HG03097 (cell line): Measurements from ENCODE around the gene GABBR1.

Source experiments
- ATAC-seq: cut with Tn5 transposase; IDR thresholded peaks from one replicate; pipeline ENCODE4 v1.9.1; 2021; ENCODE audit not compliant: unreplicated experiment, low FRiP score

Gene GABBR1

DNA sequence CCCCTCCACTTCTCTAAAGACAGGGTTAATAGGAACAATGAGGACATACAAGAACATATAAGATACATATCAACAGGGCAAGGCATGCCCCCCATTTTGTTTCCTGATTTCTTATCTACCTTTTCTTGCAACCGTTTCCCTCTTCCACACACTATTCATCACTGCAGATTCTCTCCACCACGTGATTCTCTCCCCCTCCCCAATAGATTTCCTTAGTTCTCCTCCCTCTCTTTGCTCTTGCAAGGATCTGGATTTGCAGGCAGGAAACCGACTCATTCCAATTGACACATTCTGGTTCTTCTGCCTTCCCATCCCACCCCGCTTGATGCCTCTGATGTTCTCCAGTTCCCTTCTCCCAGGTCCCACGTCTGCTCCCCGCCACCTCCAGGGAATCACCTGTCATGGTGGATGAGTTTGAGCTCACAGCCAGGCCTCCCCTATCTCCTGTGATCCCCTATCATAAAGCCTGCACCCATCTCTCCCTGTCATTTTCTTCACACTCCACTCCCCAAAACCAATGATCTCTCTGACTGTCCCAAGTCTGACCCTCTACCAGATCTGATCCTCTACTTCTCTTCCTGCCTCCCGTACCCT, 7.5 kb downstream of the GABBR1 start:
- no peak for ATAC-seq

DNA sequence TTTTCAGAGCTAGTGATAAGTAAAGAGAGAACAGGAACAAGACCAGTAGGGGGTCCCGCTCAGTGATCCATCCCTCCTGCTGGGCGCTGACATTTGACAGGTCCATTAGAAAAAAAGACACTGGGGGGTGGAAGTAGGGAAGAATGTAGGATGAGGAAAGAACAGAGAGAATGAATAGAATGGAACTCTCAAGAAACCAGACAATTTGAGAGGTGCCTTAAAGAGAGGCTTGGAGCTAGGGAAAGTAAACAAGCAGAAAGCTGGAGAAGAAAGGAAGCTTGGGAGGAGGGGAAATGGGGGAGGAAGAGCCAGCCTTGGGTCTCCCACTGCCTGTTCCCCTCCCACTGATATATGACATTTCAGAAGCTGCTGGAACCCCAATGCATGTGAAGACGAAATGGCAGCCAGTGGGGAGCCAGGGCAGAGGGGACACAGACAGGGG, 8.4 kb downstream of the GABBR1 start:
- no peak for ATAC-seq

DNA sequence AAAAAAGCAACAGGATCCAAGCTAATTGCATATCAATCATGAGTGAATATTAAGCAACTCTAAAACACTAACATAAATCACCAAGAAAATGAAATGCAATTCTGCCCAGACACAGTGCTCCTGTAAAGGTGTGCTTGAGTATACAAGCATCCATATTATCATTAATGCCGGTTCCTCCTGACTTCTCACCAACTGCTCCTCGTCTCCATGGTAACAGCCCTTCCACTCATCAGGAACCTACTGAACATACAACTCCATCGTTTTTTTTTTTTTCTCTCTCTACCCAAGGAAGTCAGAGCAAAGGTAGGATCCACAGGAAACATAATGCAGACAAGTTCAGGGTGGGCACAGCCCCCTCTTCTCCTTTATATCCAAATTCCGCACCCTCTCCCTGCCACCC, 12.4 kb downstream of the GABBR1 start:
- no peak for ATAC-seq

DNA sequence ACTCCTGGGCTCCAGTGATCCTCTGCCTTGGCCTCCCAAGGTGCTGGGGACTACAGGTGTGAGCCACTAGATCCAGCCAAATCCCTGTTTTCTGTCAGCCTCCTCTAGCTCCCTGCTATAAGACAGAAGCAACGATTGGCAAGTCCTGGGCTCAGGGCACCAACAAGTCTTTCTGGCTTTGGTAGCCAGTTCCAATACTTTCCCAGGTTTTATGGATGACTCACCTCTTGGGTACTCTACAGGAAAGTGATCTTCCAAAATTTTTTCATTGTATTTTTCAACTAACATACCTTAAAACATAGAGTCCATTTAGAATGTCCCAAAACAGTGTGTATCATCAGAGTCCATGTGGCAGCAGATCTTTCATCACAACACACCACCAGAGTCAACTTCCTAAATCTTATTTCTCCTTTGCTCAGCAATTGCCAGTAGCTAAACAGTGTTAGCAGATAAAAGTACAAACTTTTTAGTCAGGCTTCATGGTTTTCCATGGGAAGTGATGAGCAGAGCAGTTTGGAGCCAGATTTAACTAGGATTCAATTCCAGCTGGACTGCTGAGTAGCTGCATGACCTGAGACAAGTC, 13.3 kb downstream of the GABBR1 start:
- no peak for ATAC-seq

DNA sequence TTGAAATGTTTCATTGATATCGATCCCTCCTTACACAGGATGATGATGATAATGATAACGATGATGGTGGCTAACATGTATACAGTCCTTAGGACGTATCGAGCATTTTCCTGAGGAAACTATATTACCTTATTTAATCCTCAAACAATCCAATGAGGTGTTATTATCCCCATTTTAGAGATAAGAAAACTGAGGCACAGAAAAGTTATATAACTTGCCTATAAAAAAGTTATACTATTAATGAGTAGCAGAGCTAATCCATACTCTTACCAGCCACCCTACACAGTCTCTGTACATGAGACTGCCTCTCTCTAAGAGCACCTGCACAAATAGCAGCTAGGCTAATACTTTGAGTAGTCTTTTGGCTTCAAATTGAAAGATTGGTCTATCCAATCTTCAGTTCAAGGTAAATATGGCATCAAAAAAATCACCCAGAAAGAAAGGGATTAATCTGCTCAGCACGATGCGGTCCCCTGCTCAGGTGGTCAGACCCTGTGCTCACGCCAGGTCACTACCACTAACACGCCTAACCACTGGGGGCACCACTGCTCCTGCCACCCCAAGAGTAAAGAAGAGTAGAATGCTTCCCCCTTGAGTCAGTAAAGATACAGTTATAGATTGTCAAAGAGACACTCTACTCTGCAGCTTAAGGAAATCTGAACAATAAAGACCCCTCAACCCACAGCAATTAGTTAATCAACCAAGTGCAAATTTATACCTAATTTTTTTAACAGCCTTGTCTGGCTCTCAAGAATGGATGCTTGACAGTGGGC, 15.0 kb downstream of the GABBR1 start:
- ATAC-seq, result no peak

DNA sequence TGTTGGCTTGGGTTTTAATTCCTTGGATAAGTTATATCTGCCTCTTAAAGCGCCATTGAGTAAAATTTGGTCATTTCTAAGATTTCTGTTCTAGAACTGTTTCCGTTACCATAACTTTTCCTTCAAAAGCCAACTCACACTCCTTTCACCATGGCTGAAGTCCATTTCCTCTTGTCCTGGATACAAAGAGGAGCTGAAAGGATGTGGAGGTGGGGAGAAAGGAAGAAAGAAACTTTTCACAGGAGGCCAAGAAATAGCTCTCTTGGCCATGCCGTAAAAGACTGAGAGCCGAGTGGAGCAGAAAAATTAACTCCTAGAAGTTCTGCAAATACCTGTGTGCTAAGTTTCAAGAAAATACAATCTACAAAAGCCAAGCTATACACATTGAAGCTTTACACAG, 21.6 kb downstream of the GABBR1 start:
- ATAC-seq, result no peak

DNA sequence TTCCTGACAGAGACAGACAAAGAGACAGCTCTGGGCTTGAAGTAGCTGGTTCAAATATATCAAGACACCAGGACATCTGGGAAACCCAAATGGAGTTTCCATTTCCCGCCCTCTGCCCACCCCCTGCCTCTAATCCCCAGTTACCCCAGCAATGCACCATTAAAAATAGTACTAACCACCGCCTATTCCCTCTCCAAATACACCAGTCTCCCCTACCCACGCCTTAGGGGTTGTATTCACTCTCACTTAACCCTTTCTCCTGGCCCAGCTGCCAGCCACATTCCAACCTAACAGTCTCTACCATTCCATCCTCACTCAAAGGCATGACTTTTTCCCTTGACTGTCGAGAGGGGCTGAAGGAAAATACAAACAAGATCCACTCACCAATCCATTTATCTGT, 22.4 kb downstream of the GABBR1 start:
- no peak for ATAC-seq

DNA sequence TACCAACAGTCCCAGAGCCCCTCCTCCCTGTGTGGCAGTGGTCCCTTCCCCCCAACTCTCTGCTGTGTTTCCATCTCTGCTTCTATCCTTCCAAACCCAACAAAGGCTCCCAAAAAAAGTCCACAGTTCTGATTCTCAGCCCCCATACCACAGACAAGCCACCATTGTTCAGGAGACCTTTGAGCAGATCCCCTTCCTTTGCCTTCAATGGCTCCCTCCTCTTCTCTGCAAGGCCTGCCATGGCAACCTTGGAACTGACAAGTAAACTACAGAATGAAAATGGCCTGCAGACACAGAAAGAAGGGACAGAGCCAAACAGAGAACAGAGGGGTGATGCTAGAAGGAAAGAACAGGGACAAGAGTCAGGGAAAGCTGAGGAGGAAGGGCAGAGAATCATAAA, 24.9 kb downstream of the GABBR1 start:
- no peak for ATAC-seq

DNA sequence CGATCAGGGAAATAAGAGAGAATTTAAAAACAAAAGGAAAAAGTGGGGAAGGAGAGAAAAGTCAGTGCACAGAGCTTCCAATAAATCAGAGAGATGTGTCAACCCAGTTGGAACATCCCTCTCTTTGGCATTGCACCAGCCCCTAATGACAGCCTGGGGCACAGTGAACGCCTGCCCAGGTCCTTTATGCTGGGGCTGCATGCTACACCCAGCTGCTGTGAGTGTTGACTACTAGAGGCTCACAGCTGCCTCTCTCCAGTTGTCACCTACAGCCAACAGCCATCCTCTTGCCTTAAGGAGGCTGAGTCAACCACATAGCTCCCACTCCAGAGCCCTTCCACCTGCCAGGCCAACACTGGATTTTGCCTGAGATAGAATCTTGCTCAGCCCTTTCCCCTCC, 29.1 kb downstream of the GABBR1 start:
- no peak for ATAC-seq

DNA sequence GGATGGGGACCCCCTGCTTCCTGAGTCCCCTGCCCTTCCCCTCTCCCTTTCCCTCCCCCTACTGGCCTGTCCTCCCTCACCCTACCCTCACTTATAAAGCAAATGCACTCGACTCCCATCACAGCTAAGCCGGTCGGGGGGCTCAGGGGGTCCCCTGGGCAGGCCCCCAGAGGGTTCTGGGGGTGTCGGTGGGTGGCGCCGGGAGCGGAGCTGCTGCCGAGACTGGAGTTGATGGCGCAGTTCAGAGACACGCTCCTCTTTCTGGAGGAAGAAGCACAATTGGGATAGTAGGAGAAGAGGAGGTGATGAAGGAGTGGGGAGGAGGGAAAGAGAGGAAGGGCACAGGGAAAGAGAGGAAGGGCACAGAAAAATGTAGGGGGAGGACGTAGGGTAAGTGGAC, 29.5 kb downstream of the GABBR1 start:
- no peak for ATAC-seq

DNA sequence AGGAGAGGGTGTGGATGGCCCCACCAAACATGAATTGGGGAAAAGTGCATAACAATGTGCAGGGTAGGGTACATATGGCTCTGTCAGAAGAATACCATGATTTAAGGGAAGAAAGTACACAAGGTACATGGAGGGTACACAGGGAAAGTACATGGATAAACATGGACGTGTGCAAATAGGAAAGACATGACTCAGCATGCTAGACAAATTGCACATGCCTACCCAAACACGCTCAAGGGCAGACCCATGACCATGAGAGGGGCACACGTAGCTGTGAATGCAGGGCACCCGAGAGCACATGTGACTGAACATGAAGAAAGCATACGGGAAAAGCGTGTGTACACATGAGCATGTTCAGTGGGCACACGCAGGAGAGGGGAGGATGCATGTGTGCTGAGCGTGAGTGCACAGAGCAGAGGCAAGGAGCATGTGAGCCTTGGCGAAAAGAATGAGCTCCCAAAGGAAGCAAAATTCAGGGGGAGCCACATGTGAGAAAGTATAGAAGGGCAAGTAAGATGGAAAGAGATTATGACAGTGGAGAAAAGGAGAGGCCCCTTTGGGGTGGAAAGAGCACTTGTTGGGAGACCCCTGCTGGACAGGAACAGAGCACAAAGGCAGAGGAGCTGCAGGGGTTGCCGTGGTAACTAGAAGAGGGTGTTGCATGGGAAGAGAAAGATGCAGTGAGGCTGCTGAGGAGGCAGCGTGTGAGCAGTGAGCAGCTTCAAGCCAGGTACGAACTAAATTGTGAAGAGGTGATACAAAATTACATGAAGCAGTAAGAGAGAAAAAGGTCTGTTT, 30.2 kb downstream of the GABBR1 start:
- no peak for ATAC-seq

DNA sequence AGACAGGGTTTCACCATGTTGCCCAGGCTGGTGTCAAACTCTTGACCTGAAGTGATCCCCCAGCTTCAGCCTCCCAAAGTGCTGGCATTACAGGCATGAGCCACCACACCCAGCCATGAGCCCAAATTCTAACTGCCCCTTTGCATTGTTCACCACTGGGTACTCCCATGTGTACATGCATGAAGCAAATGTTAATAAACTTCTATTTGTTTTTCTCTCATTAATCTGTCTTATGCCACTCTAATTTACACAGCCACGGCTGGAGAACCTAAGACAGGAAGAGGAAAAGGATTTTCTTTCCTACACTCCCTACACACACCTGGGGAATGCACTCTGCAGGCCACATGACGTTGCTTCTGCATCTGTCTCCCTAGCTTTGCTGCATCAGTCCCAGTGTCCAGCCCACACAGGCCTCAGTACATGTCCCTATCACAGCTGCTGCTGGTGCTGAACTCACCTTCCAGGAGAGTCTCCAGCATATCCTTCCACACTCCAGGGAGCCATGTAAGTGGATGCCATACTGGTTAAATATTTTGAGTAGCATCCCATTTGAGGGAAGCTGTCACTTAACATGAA, 34.7 kb downstream of the GABBR1 start:
- ATAC-seq, result no peak

DNA sequence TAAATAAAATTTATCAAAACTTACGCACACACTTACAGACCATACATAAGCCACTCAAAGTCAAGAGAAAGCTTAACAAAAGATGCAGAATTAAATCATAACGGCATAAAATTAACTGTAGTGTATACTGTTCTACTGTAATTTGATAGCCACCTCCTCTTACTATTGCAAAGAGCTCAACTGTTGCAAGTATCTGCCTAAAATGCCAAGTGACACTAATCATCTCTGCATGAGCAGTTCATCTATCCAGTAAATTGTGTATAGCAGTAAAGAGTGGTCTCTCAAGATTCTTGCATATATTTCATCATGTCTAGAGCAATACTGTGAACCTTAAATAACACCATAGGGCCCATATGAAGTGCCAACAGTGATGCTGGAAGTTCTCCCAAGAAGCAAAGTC, 35.8 kb downstream of the GABBR1 start:
- ATAC-seq, result no peak

DNA sequence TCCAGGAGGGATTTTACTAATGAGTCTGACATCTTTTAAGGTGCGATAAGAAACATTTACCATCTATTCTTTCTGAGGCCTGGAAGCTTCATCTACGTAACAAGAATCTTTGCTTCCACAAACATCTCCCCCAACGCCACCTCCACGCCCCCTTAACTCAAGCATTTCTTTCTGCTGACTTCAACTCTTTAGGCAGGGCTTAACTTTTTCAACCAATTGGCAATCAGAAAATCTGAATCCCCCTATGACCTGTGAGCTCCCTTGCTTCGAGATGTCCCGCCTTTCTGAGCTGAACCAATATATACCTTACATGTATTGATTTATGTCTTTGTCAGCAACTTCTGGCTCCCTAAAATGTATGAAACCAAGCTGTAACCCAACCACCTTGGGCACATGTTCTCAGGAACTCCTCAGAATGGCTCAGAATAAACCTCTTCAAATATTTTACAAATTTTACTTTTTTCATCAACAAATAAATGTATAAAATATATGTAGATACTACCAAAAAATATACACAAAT, 36.5 kb downstream of the GABBR1 start:
- ATAC-seq, result no peak

DNA sequence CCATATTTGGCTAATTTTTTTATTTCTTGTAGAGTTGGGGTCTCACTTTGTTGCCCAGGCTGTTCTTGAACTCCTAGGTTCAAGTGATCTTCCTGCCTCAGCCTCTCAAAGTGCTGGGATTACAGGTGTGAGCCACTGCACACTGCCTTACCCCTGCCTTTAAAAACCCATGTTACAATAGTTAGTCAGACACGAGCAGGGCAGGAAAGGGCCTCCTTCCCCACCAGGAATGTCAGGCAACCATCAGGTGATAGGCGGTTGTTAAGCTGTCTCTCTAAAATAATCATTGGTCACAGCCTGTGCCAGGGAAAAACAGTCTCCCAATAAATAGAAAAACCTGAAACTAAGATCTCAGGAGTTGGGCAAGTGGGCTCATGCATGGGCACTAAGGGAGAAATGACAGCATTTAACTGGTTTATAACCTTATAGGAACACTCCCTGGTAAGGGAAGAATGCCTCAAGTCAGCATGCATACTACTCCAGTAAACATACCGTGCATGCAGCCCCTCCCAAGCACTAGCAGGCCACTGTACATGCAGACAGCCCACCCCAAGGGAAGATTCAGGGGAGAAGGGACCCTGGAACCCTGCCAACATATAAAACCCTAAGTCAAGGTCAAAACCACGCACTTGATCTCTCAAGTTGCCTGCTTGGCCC, 39.7 kb downstream of the GABBR1 start:
- no peak for ATAC-seq

DNA sequence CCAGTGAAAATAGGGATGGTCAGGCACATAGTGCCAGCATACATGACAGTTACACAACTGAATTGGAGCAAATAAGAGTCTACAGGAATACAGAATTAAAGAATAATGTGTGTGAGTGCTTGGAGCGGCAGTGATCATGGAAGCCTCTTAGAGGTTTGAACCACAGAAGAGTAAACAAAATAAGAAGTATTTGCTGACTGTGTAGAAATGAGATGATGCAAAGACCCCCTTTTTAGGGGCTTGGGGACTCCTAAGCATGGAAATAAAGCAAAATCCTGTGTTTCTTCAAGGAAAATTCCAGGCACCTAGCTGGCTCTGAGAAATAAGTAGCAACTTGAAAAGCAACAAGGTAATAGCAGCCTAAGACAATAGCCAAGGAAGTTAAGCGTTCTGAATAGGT, 41.3 kb downstream of the GABBR1 start:
- no peak for ATAC-seq

DNA sequence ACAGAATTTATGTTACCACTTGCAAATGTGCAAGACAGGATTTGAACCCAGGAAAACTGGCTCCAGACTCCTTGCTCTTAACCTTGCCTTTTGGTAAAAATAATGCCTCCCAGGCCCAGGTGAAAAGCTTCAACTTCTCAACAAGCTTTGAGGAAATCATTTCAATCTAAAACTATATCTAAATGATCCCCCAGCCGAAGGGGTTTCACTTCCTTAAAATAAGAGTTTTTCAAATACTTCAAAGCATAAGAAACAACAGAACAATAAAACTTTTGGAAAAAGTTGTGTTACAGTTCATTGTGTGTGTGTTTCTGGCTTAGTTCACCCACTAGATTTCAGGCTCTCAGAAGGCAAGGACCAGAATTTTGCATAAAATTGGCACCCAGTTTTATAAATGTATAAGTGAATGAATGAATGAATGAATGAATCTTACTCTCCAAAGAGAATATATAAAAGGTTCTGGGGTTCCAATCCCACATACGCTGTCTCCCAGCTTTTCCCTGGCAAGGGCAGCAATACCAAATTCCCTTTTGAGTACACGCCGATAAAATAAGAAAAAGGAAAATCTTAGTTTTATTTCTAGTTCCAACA, 42.7 kb downstream of the GABBR1 start:
- ATAC-seq, result no peak

DNA sequence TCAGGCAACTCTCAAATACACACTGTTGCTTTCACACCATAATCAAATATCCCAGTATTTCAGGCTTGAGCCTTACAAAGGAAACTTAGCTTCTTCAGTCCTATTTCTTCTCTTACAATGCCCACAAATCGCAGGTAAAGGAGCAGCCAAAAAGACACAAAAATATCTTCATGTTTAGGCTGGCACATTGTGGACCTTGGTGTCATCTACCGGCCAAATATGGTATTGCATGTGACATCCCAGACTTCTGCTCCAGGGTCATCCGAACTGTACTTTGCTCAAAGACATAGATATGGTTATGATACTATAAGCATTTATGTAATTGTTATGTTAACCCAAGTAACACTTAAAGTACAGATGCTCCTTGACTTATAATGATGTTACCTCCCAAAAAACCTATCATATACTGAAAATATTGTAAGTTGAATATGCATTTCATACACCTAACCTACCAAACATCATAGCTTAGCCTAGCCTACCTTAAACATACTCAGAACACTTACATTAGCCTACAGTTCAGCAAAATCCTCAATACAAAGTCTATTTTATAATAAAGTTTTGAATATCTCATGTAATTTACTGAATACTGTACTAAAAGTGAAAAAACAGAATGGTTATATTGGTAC, 43.4 kb downstream of the GABBR1 start:
- ATAC-seq, result no peak

DNA sequence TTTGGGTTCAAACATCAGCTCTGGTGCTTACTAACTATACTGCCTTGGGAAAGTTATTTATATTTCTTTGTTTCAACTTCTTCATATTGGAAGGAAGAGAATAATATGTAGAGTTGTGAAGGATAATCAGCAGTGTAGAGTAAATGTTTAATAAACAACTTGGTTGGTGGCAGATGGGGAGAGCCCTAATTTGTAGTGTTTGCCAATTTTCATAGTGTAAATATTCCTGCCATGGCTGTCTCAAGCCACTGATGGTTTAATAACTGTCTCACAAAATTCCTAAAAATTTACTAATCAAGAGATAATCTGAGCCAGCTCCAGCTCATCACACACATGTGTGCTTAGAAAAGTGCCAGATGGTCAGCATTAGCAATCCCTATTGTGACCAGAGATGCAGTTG, 48.2 kb downstream of the GABBR1 start, which contains the start of gene OR2H2:
OR2H2 (plus strand) TSS at position 301 of the 400 bp plus-strand sequence. CDS start 2,824 bp downstream, outside the sequence.
- no peak for ATAC-seq
